CD4-positive, alpha-beta T cell (primary cell): ENCODE data around the gene HSD17B4. TPM values are rescaled to one million over a fixed set of nuclear protein-coding genes. Genes with fewer than 3 reads are reported as not detected.
"Not testable (repeated sequence)": the region's sequence is repeated elsewhere in the genome, so short reads cannot be mapped to it uniquely, and the experiment has no call there.

ENCODE experiments used
- ATAC-seq: fragments of 200-7000 bp; cut with Tn5 transposase; one replicate; pipeline ENCODE4 v1.10.0; 2022; ENCODE audit warnings: mild to moderate bottlenecking; ENCODE audit not compliant: poor library complexity
- CTCF ChIA-PET: fragments of 350-600 bp; sonication (Branson Sonifier 250); formaldehyde crosslinking; loops from one replicate; lab custom pipeline; 2021; ENCODE audit warnings: antibody characterized with exemption, inconsistent platforms; lab: Charles Lee
- POLR2A ChIA-PET: fragments of 350-600 bp; sonication (Branson Sonifier 250); formaldehyde crosslinking; loops from one replicate; lab custom pipeline; 2021; ENCODE audit warnings: antibody characterized with exemption, inconsistent platforms; lab: Charles Lee
- DNase-seq, 14 experiments: peaks; one replicate each; pipeline ENCODE4 v3.0.0-alpha.2; 2013 to 2020; ENCODE audit warnings: mixed read lengths in 2 of 14
- H3K27ac ChIP-seq, 2 donors: one replicate each; pipeline versions ENCODE4 v1.5.1 to v1.7.0; 2013; ENCODE audit warnings: low read length in 2 of 2, low read depth in 1 of 2, mild to moderate bottlenecking in 1 of 2
- H3K27me3 ChIP-seq, 2 experiments: 1 replicate in 1 of 2; 2 replicates in 1 of 2; pipeline versions ENCODE4 v1.6.1 to v1.7.0; 2013; ENCODE audit warnings: low read length in 2 of 2, control low read depth in 1 of 2, mild to moderate bottlenecking in 1 of 2, moderate library complexity in 1 of 2; ENCODE audit not compliant: insufficient read depth in 2 of 2, control insufficient read depth in 1 of 2
- H3K36me3 ChIP-seq: one replicate; pipeline ENCODE4 v1.6.1; 2013; ENCODE audit warnings: low read length, control low read depth; ENCODE audit not compliant: insufficient read depth
- H3K4me1 ChIP-seq: one replicate; pipeline ENCODE4 v1.6.1; 2013; ENCODE audit warnings: low read length, control low read depth; ENCODE audit not compliant: insufficient read depth
- H3K4me3 ChIP-seq: one replicate; pipeline ENCODE4 v1.5.1; 2013; ENCODE audit warnings: mild to moderate bottlenecking, low read length, moderate library complexity
- H3K9me3 ChIP-seq, 2 experiments: 1 replicate in 1 of 2; 2 replicates in 1 of 2; pipeline versions ENCODE4 v1.6.1 to v1.7.0; 2013; ENCODE audit warnings: low read length in 2 of 2, mild to moderate bottlenecking in 2 of 2, control low read depth in 1 of 2, moderate library complexity in 1 of 2; ENCODE audit not compliant: control insufficient read depth in 1 of 2, insufficient read depth in 1 of 2
- H3K27ac Mint-ChIP-seq: one replicate; pipeline ENCODE4 v1.8.0; 2020; ENCODE audit warnings: mixed read lengths
- H3K27me3 Mint-ChIP-seq: one replicate; pipeline ENCODE4 v1.8.0; 2021; ENCODE audit warnings: mixed read lengths
- H3K36me3 Mint-ChIP-seq: one replicate; pipeline ENCODE4 v1.8.0; 2021; ENCODE audit warnings: low read depth, mixed read lengths
- H3K4me1 Mint-ChIP-seq: one replicate; pipeline ENCODE4 v1.8.0; 2021; ENCODE audit warnings: low read depth, mixed read lengths
- H3K4me3 Mint-ChIP-seq: one replicate; pipeline ENCODE4 v1.8.0; 2020; ENCODE audit warnings: mild to moderate bottlenecking, mixed read lengths
- H3K9me3 Mint-ChIP-seq: one replicate; pipeline ENCODE4 v1.8.0; 2020; ENCODE audit warnings: mixed read lengths
- intact Hi-C, 2 experiments: fragments of 100-400 bp; cut with DNase I in 1 of 2; cut with micrococcal nuclease in 1 of 2; formaldehyde crosslinking; loops; one replicate each; pipeline versions ENCODE4 v1.15.1 to v1.9.0; 2023 to 2025; cut with DNase I, micrococcal nuclease
- total RNA-seq, 174 experiments: library from RNA in 2 of 174; stranded (reverse) in 2 of 174; gene quantifications; one replicate each; pipeline ENCODE4 v1.2.3 and lab custom pipeline; 2021 to 2026
- TF ChIP-seq, protein P1 (sequence below): fragments of 200-600 bp; IDR thresholded peaks from one replicate; pipeline ENCODE4 v1.8.0; 2022; ENCODE audit warnings: antibody characterized with exemption, mild to moderate bottlenecking

The HSD17B4 gene
- total RNA-seq, 2 experiments from 2014 or later, result 11.9 to 13.1 TPM

DNA sequence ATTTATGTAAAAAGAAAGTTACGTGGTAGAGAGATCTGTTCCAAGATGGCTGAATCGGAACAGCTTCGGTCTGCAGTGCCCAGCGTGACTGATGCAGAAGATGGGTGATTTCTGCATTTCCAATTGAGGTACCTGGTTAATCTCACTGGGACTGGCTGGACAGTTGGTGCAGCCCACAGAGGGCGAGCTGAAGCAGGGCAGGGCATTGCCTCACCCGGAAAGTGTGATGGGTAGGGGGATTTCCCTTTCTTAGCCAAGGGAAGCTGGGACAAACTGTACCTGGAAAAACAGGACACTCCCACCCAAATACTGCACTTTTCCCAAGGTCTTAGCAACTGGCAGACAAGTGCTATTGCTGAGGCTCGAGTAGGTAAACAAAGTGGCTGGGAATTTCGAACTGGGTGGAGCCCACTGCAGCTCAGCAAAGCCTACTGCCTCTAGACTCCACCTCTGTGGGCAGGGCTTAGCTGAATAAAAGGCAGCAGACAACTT is 13.1 kb upstream of the HSD17B4 start:
- Histone ChIP-seq H3K4me1 (peaks cover 10% of the 10 kb centered on the region), H3K9me3 (no peaks in the 10 kb centered on the region), H3K27me3 (peaks cover 0 to 5% of the 10 kb centered on the region in 2 experiments), H3K36me3 (no peaks in the 10 kb centered on the region), H3K27ac (no peak overlapping the region), H3K4me3 (peak overlapping the region; percentile 48)
- ATAC-seq (no peak), DNase-seq (peak in 4 of 14 experiments; percentile 5 to 32 (median 11))
- intact Hi-C loops, result loop anchor here in 1 of 2 experiments (5.0 kb wide), 1 partner anchor 452 kb away; the partner anchor contains the start of gene DTWD2
- Mint-ChIP-seq H3K9me3 (peaks cover 3% of the 10 kb centered on the region), H3K4me3 (peak overlapping the region; percentile 74), H3K27ac (no peak overlapping the region), H3K36me3 (no peaks in the 10 kb centered on the region), H3K27me3 (peaks cover 54% of the 10 kb centered on the region), H3K4me1 (peaks cover 7% of the 10 kb centered on the region)
- ChIA-PET CTCF (interaction anchor here (1.7 kb wide), 1 partner anchor 451 kb away, joined by 7 read pairs; the partner anchor contains the start of gene DTWD2), POLR2A (no interaction called here)
- TF ChIP-seq, protein P1, sequence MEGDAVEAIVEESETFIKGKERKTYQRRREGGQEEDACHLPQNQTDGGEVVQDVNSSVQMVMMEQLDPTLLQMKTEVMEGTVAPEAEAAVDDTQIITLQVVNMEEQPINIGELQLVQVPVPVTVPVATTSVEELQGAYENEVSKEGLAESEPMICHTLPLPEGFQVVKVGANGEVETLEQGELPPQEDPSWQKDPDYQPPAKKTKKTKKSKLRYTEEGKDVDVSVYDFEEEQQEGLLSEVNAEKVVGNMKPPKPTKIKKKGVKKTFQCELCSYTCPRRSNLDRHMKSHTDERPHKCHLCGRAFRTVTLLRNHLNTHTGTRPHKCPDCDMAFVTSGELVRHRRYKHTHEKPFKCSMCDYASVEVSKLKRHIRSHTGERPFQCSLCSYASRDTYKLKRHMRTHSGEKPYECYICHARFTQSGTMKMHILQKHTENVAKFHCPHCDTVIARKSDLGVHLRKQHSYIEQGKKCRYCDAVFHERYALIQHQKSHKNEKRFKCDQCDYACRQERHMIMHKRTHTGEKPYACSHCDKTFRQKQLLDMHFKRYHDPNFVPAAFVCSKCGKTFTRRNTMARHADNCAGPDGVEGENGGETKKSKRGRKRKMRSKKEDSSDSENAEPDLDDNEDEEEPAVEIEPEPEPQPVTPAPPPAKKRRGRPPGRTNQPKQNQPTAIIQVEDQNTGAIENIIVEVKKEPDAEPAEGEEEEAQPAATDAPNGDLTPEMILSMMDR, result no peak

DNA sequence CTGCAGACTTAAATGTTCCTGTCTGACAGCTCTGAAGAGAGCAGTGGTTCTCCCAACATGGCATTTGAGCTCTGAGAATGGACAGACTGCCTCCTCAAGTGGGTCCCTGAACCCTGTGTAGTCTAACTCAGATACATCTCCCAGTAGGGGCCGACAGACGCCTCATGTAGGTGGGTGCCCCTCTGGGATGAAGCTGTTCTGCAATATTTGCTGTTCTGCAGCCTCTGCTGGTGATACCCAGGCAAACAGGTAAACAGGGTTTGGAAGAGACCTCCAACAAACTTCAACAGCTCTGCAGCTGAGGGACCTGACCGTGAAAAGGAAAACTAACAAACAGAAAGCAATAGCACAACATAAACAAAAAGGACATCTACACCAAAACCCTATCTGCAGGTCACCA is 12.7 kb upstream of the HSD17B4 start:
- peak overlapping the region; percentile 48 for H3K4me3 ChIP-seq
- CTCF ChIA-PET, result interaction anchor here (1.7 kb wide), 1 partner anchor 451 kb away, joined by 7 read pairs; the partner anchor contains the start of gene DTWD2
- H3K4me3 Mint-ChIP-seq, H3K27ac Mint-ChIP-seq, H3K4me1 ChIP-seq, H3K27ac ChIP-seq, H3K36me3 Mint-ChIP-seq, H3K9me3 Mint-ChIP-seq, H3K4me1 Mint-ChIP-seq, H3K36me3 ChIP-seq, DNase-seq, H3K9me3 ChIP-seq, ATAC-seq, POLR2A ChIA-PET, H3K27me3 ChIP-seq: not testable (repeated sequence)
- peaks cover 54% of the 10 kb centered on the region for H3K27me3 Mint-ChIP-seq
- intact Hi-C loops, result loop anchor here in 1 of 2 experiments (5.0 kb wide), 1 partner anchor 452 kb away; the partner anchor contains the start of gene DTWD2

DNA sequence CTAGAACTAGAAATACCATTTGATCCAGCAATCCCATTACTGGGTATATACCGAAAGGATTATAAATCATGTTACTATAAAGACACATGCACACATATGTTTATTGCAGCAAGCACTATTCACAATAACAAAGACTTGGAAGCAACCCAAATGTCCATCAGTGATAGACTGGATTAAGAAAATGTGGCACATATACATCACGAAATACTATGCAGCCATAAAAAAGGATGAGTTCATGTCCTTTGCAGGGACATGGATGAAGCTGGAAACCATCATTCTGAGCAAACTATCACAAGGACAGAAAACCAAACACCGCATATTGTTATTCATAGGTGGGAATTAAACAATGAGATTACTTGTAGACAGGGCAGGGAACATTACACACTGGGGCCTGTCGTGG is 7.7 kb upstream of the HSD17B4 start:
- POLR2A ChIA-PET, H3K27ac Mint-ChIP-seq: not testable (repeated sequence)
- H3K27me3 Mint-ChIP-seq, result peaks cover 14% of the 10 kb centered on the region

DNA sequence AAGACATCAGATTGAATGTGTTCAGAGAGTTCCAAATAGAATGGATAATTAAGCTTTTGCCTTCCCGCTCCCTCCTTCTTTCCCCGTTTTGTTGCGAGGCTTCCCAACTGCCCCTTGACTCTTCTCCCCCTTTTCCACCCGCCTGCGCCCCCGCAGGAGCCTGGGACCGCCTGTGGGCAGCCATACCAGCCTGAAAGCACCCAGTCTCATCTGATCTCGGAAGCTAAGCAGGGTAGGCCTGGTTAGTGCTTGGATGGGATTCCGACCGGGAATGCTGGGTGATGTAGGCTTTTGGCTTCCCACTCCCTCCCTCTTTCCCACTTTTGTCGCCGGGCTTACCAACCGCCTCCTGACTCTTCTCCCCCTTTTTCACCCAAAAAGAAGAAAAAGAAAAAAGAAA is 6.8 kb upstream of the HSD17B4 start:
- Mint-ChIP-seq H3K27ac (no peak overlapping the region), H3K9me3 (peaks cover 3% of the 10 kb centered on the region), H3K36me3 (no peaks in the 10 kb centered on the region), H3K4me1 (no peaks in the 10 kb centered on the region), H3K4me3 (no peak overlapping the region), H3K27me3 (peaks cover 5% of the 10 kb centered on the region)
- TF ChIP-seq, protein P1, result no peak
- DNase-seq (no peak), ATAC-seq (no peak)
- Histone ChIP-seq H3K4me1 (no peaks in the 10 kb centered on the region), H3K9me3 (no peaks in the 10 kb centered on the region), H3K36me3 (no peaks in the 10 kb centered on the region), H3K27me3 (no peaks in the 10 kb centered on the region), H3K4me3 (no peak overlapping the region), H3K27ac (no peak overlapping the region)
- ChIA-PET CTCF (interaction anchor here (1.1 kb wide), 1 partner anchor 10 kb away, joined by 3 read pairs; no protein-coding TSS in a partner anchor), POLR2A (no interaction called here)
- intact Hi-C loops, result no loop called here

More for the DNA sequence above, 7.7 kb upstream of the HSD17B4 start:
- H3K9me3 Mint-ChIP-seq, H3K4me3 Mint-ChIP-seq, H3K27ac ChIP-seq, DNase-seq, H3K4me1 ChIP-seq, H3K4me3 ChIP-seq, H3K4me1 Mint-ChIP-seq, H3K9me3 ChIP-seq, CTCF ChIA-PET, intact Hi-C loops, H3K36me3 Mint-ChIP-seq, H3K36me3 ChIP-seq, H3K27me3 ChIP-seq, ATAC-seq: not testable (repeated sequence)
